CD4-positive, alpha-beta memory T cell (primary cell): ENCODE data around the gene CCDC57. TPM values are rescaled to one million over a fixed set of nuclear protein-coding genes. Genes with fewer than 3 reads are reported as not detected.

Source experiments
- CTCF ChIA-PET: fragments of 350-600 bp; sonication (Branson Sonifier 250); formaldehyde crosslinking; loops from one replicate; lab custom pipeline; 2021; ENCODE audit warnings: inconsistent platforms; ENCODE audit not compliant: partially characterized antibody; lab: Charles Lee
- POLR2A ChIA-PET: fragments of 350-600 bp; sonication (Branson Sonifier 250); formaldehyde crosslinking; loops from one replicate; lab custom pipeline; 2021; ENCODE audit not compliant: partially characterized antibody; lab: Charles Lee
- DNase-seq, 5 donors: peaks; one replicate each; pipeline versions ENCODE4 v3.0.0 to v3.0.0-alpha.2; 2020 to 2022; ENCODE audit warnings: mixed read lengths in 1 of 5
- H3K27ac ChIP-seq: one replicate; pipeline ENCODE4 v1.7.0; 2013; ENCODE audit warnings: low read depth, low read length
- H3K27me3 ChIP-seq: 2 replicates; pipeline ENCODE4 v1.7.0; 2013; ENCODE audit warnings: mild to moderate bottlenecking, low read length, moderate library complexity; ENCODE audit not compliant: insufficient read depth
- H3K36me3 ChIP-seq: 2 replicates; pipeline ENCODE4 v1.7.0; 2013; ENCODE audit warnings: mild to moderate bottlenecking, low read length, moderate library complexity; ENCODE audit not compliant: insufficient read depth
- H3K4me1 ChIP-seq: 2 replicates; pipeline ENCODE4 v1.7.0; 2013; ENCODE audit warnings: mild to moderate bottlenecking, low read length, moderate library complexity; ENCODE audit not compliant: insufficient read depth
- H3K4me3 ChIP-seq, 2 donors: one replicate each; pipeline ENCODE4 v1.7.0; 2013; ENCODE audit warnings: low read length in 2 of 2, mild to moderate bottlenecking in 1 of 2
- H3K9me3 ChIP-seq, 2 donors: one replicate each; pipeline ENCODE4 v1.7.0; 2013; ENCODE audit warnings: low read length in 2 of 2, control low read depth in 1 of 2; ENCODE audit not compliant: control insufficient read depth in 1 of 2
- H3K27ac Mint-ChIP-seq, 7 donors: one replicate each; pipeline ENCODE4 v1.8.0; 2020 to 2021; ENCODE audit warnings: mixed read lengths in 7 of 7, mild to moderate bottlenecking in 6 of 7, inconsistent platforms in 3 of 7, moderate library complexity in 3 of 7
- H3K27me3 Mint-ChIP-seq, 2 donors: one replicate each; pipeline ENCODE4 v1.8.0; 2020 to 2021; ENCODE audit warnings: mixed read lengths in 2 of 2
- H3K36me3 Mint-ChIP-seq, 2 donors: one replicate each; pipeline ENCODE4 v1.8.0; 2020 to 2021; ENCODE audit warnings: mixed read lengths in 2 of 2, inconsistent platforms in 1 of 2, mild to moderate bottlenecking in 1 of 2
- H3K4me1 Mint-ChIP-seq, 4 donors: one replicate each; pipeline ENCODE4 v1.8.0; 2020 to 2021; ENCODE audit warnings: mixed read lengths in 4 of 4, mild to moderate bottlenecking in 1 of 4
- H3K4me3 Mint-ChIP-seq, 8 donors: one replicate each; pipeline ENCODE4 v1.8.0; 2020 to 2021; ENCODE audit warnings: mixed read lengths in 8 of 8, mild to moderate bottlenecking in 7 of 8, moderate library complexity in 6 of 8, inconsistent platforms in 3 of 8
- H3K9me3 Mint-ChIP-seq, 8 donors: one replicate each; pipeline ENCODE4 v1.8.0; 2020 to 2021; ENCODE audit warnings: mixed read lengths in 8 of 8, mild to moderate bottlenecking in 5 of 8, inconsistent platforms in 3 of 8, moderate library complexity in 1 of 8
- intact Hi-C: fragments of 100-400 bp; cut with micrococcal nuclease; formaldehyde crosslinking; loops from one replicate; pipeline ENCODE4 v1.15.1; 2023
- polyA plus RNA-seq, 2 donors: library from polyadenylated mRNA; unstranded; fragments of 300-500 nt; fragmentation: Illumina TruSeq; gene quantifications; one replicate each; pipeline ENCODE4 v1.2.3, GENCODE V29; 2021
- total RNA-seq, 2 experiments: library from RNA; stranded (reverse); gene quantifications; one replicate each; pipeline ENCODE4 v1.2.3, GENCODE V29; 2021

The CCDC57 gene
- total and polyA plus RNA-seq, 4 experiments from 2014 or later = 41.6 to 88.7 (median 62.0) TPM

DNA sequence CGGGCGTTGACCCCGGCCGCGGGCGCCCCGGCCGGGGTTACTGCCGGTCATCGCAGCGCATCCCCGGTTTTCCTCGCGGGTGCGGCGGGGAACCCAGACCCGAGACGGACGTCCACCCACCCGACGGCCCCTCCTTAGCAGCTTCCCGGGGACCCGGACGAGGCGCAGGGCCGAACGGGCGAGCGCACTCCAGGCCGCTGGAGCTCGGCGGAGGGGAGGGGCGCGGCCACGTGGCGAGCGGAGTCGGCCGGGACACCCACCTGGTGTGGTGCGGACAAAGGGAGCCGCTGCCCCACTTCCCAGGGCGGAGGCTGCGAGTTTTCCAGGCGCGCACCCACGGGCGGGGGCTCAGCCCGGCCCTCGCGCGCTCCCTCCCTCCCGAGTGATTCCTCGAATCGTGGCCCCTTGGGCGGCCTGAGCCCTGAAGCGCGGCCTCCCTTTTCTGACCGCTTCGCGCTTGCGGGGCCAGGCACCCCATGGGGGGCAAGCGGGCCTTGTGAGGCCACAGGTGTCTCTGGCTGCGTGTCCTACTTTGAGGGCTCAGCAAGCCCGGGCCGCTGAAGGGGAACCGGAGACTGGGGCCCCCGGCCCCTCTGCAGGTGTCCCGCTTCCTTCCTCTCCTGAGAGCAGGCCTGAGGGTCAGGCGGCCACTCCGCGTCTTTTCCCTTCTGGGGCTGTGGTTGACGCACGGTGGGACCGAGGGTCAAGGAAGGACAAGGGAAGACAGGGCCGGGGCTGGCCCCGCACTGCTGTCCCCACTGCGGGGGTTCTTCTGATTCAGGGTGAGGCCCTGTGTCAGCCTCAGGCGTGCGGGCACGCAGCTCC is 113.5 kb downstream of the CCDC57 start:
- no peak for DNase-seq
- POLR2A ChIA-PET = interaction anchor here (0.7 to 3.6 kb wide), 17 partner anchors 9 to 182 kb away, joined by 3 to 50 read pairs (median 5); partner anchors contain the start of genes ASPSCR1, CENPX, DCXR and DUS1L
- no peaks in the 10 kb centered on the region for H3K36me3 Mint-ChIP-seq

DNA sequence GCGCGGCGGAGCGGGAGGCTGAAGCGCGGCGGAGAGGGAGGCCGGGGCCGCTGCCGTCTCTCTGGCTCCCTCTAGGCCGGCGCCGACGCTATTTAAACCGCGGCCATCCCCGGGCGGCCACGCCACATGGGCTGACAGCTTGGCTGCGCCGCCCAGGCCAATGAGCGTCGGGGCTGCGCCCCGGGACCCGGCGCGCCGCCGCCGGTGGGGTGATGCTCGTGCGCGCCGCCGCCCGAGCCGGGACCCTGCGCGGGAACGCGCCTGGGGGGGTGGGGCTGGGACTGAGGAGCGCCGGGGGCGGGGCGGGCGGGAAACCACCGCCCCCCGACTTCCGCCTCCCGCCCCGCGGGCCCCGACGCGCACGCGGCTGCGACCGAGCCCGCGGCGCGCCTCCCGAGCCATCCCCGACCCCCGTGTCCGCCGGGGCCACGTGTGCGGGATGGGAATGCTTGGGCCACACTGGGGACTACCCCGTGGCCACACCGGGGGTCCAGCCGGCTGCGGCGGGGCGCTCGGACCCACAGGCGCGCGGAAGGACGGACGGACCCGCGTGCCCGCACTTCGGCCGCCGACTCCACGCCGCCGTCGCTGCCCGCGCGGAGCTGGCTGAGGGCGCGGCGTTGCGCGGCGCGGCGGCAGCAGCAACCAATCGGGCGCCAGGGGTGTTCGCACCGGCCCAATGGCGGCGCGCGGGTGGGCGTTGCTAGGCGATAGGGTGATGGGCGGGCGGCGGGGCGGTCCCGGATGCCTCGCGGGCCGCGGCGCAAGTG is 114.3 kb downstream of the CCDC57 start, which contains the start of gene FASN:
Gene FASN, minus strand, starts transcription at position 68 of the 770 bp plus-strand sequence. CDS start 1,791 bp downstream, outside the sequence.
- intact Hi-C loops = loop anchor here (1.0 to 5.0 kb wide), 7 partner anchors 28 to 416 kb away; partner anchors contain the start of genes ARL16, CENPX, DCXR and GPS1
- Histone ChIP-seq H3K36me3 (peaks cover 1% of the 10 kb centered on the region), H3K9me3 (no peaks in the 10 kb centered on the region), H3K4me3 (peak within 1 kb of the TSS; percentile 23 to 66), H3K4me1 (peaks cover 20% of the 10 kb centered on the region), H3K27me3 (no peaks in the 10 kb centered on the region), H3K27ac (peak within 1 kb of the TSS; percentile 78)
- Mint-ChIP-seq H3K9me3 (no peaks in the 10 kb centered on the region), H3K4me1 (peaks cover 0 to 20% (median 2%) of the 10 kb centered on the region in 4 donors), H3K27ac (peak within 1 kb of the TSS in 4 of 7 donors; percentile 22 to 86 (median 26)), H3K36me3 (peaks cover under 1% of the 10 kb centered on the region in 2 donors), H3K27me3 (no peaks in the 10 kb centered on the region), H3K4me3 (peak within 1 kb of the TSS; percentile 35 to 82 (median 68))
- POLR2A ChIA-PET = interaction anchor here (0.6 to 3.6 kb wide), 18 partner anchors 9 to 181 kb away, joined by 3 to 50 read pairs (median 6); partner anchors contain the start of genes ASPSCR1, CENPX, DCXR and DUS1L
- DNase-seq = peak; percentile 88 to 94 (median 91)
- CTCF ChIA-PET = interaction anchor here (1.8 kb wide), 1 partner anchor 29 kb away, joined by 7 read pairs; no protein-coding TSS in a partner anchor

More for the DNA sequence above, 113.5 kb downstream of the CCDC57 start:
- CTCF ChIA-PET = interaction anchor here (1.8 kb wide), 1 partner anchor 29 kb away, joined by 7 read pairs; no protein-coding TSS in a partner anchor
- Histone ChIP-seq H3K4me1 (peaks cover 20% of the 10 kb centered on the region), H3K36me3 (no peaks in the 10 kb centered on the region), H3K27ac (peak overlapping the region; percentile 78), H3K4me3 (peak overlapping the region in 1 of 2 donors; percentile 66), H3K9me3 (no peaks in the 10 kb centered on the region), H3K27me3 (no peaks in the 10 kb centered on the region)
- Mint-ChIP-seq H3K9me3 (no peaks in the 10 kb centered on the region), H3K27me3 (no peaks in the 10 kb centered on the region), H3K4me3 (peak overlapping the region; percentile 73 to 85 (median 81)), H3K4me1 (peaks cover 0 to 25% (median 3%) of the 10 kb centered on the region in 4 donors), H3K27ac (peak overlapping the region; percentile 57 to 97 (median 87))
- intact Hi-C loops = loop anchor here (1.0 to 5.0 kb wide), 7 partner anchors 27 to 417 kb away; partner anchors contain the start of genes ARL16, CENPX, DCXR and GPS1

DNA sequence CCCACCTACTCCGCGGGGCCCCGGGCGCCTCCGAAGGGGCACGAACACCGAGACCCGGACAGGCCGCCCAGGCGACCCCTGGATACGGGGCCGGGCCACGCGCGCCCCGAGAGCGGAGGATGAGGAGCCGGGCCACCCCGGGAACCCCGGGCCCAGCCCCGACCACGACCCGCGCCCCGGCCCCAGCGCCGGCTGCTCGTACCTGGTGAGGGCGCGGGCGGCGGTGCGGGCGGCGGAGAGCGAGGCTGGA is 114.8 kb downstream of the CCDC57 start:
- H3K4me1 Mint-ChIP-seq = peaks cover 0 to 20% (median 2%) of the 10 kb centered on the region in 4 donors
- intact Hi-C loops = loop anchor here (1.0 to 5.0 kb wide), 7 partner anchors 28 to 416 kb away; partner anchors contain the start of genes ARL16, CENPX, DCXR and GPS1
- H3K36me3 Mint-ChIP-seq = peaks cover 3% of the 10 kb centered on the region in 2 donors
- peaks cover 6% of the 10 kb centered on the region for H3K36me3 ChIP-seq
- H3K4me3 ChIP-seq = peak overlapping the region in 1 of 2 donors; percentile 50
- peaks cover 20% of the 10 kb centered on the region for H3K4me1 ChIP-seq
- H3K4me3 Mint-ChIP-seq = peak overlapping the region in 7 of 8 donors; percentile 35 to 82 (median 67)
- no peaks in the 10 kb centered on the region for H3K27me3 ChIP-seq
- ChIA-PET CTCF (interaction anchor here (1.8 kb wide), 1 partner anchor 30 kb away, joined by 7 read pairs; no protein-coding TSS in a partner anchor), POLR2A (interaction anchor here (0.6 to 3.6 kb wide), 12 partner anchors 10 to 67 kb away, joined by 3 to 50 read pairs (median 8); partner anchors contain the start of genes DCXR, DUS1L, GPS1 and RAC3)
- H3K27ac ChIP-seq = peak overlapping the region; percentile 78
- no peak for DNase-seq
- H3K9me3 Mint-ChIP-seq = no peaks in the 10 kb centered on the region
- peak overlapping the region in 1 of 7 donors; percentile 22 for H3K27ac Mint-ChIP-seq
- H3K27me3 Mint-ChIP-seq = no peaks in the 10 kb centered on the region
- H3K9me3 ChIP-seq = no peaks in the 10 kb centered on the region

DNA sequence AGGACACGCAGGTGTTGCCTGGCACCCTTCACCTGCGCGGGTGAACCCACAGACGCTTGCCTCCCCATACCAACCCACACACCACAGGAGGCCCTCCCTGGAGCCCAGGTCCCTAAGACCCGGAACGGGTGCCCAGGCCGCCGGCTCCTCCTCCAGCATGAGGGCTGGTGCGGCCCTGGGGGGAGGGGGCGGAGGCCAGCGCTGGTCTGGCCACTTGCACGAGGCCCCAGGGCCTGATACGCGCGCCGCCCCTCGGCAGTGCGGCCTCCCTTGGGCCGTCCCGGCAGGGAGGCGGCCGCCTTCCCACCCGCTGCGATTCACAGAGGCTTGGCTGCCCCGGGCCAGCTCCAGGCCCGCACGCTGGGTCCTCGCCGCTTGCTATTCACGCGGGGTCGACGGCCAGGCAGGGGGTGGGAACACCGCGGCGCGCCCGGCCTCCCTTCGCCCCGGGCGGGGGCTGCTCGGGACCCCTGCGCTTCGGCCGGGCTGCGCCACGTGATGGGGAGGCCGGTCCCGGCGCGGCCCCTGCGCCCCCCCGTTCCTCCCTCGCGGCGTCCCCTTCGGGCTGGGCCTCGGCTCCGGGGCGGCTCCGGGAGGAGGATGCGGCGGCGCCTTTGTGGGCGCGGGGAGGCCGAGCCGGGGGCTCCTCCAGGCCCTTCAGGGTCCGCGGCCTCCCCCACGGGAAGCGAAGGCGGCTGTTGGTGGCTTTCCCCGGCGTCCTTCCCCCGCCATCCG is 115.3 kb downstream of the CCDC57 start:
- Mint-ChIP-seq H3K9me3 (no peaks in the 10 kb centered on the region), H3K27ac (peak overlapping the region in 3 of 7 donors; percentile 22 to 55 (median 29)), H3K4me3 (peak overlapping the region in 7 of 8 donors; percentile 34 to 75 (median 63)), H3K36me3 (peaks cover 3% of the 10 kb centered on the region in 2 donors), H3K27me3 (no peaks in the 10 kb centered on the region), H3K4me1 (peaks cover 0 to 20% (median 2%) of the 10 kb centered on the region in 4 donors)
- POLR2A ChIA-PET = interaction anchor here (0.6 to 3.6 kb wide), 13 partner anchors 10 to 119 kb away, joined by 3 to 50 read pairs (median 8); partner anchors contain the start of genes DCXR, DUS1L and RAC3
- CTCF ChIA-PET = interaction anchor here (0.6 to 1.8 kb wide), 2 partner anchors 9 to 30 kb away, joined by 4 to 7 read pairs; no protein-coding TSS in a partner anchor
- peak in 1 of 5 donors; percentile 24 for DNase-seq
- H3K36me3 ChIP-seq = peaks cover 6% of the 10 kb centered on the region
- peak overlapping the region; percentile 23 to 50 for H3K4me3 ChIP-seq
- H3K27me3 ChIP-seq = no peaks in the 10 kb centered on the region
- no peaks in the 10 kb centered on the region for H3K9me3 ChIP-seq
- H3K4me1 ChIP-seq = peaks cover 20% of the 10 kb centered on the region
- peak overlapping the region; percentile 78 for H3K27ac ChIP-seq
- intact Hi-C loops = loop anchor here (5.0 kb wide), 3 partner anchors 45 to 415 kb away; partner anchors contain the start of genes ARL16, CENPX, GPS1 and HGS

DNA sequence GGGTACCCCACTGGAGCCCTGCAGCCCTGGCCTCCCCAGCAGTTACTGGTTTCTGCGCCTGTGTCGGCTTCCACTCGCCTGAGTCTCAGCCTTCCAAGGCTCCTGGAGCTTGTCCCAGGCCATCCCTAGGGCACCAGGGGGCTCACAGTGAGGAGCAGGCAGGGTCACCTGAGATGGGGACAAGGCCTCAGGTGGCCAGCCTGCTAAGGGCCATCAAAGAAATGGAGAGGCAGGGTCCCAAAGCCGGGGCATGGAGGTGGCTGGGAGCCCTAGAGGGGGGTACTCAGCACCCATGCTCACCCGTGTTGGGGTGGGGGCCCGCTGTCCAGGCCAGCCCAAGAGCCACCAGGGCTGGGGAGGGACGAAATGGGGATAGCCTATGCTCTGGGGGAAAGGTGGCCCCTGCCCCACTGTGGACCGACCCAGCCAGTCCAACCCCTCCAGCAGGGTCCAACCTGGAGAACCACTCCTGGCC is 115.9 kb downstream of the CCDC57 start:
- peak in 1 of 5 donors; percentile 28 for DNase-seq
- intact Hi-C loops = loop anchor here (5.0 kb wide), 3 partner anchors 44 to 414 kb away; partner anchors contain the start of genes ARL16, CENPX, GPS1 and HGS
- peak overlapping the region in 3 of 7 donors; percentile 22 to 55 (median 29) for H3K27ac Mint-ChIP-seq
- no peaks in the 10 kb centered on the region for H3K27me3 Mint-ChIP-seq
- H3K4me3 Mint-ChIP-seq = peak overlapping the region in 7 of 8 donors; percentile 34 to 75 (median 63)
- peaks cover 3 to 4% of the 10 kb centered on the region in 2 donors for H3K36me3 Mint-ChIP-seq
- H3K4me1 Mint-ChIP-seq = peaks cover 0 to 20% (median 2%) of the 10 kb centered on the region in 4 donors
- peaks cover 11% of the 10 kb centered on the region for H3K36me3 ChIP-seq
- peak overlapping the region; percentile 78 for H3K27ac ChIP-seq
- peaks cover 20% of the 10 kb centered on the region for H3K4me1 ChIP-seq
- H3K9me3 Mint-ChIP-seq = no peaks in the 10 kb centered on the region
- POLR2A ChIA-PET = interaction anchor here (0.6 to 2.2 kb wide), 4 partner anchors 11 to 119 kb away, joined by 4 to 31 read pairs (median 8); no protein-coding TSS in a partner anchor
- CTCF ChIA-PET = interaction anchor here (0.6 kb wide), 1 partner anchor 10 kb away, joined by 4 read pairs; no protein-coding TSS in a partner anchor
- no peaks in the 10 kb centered on the region for H3K27me3 ChIP-seq
- peak overlapping the region; percentile 23 to 50 for H3K4me3 ChIP-seq
- H3K9me3 ChIP-seq = no peaks in the 10 kb centered on the region
